Fibroblast of skin of right quadriceps (primary cell): ENCODE data around the gene TBC1D12.

Source experiments
- DNase-seq: peaks from one replicate; pipeline ENCODE4 v3.0.0-alpha.2; 2013

Gene TBC1D12

GRCh38 chr10:94549221-94549620 is 146.9 kb downstream of the TBC1D12 start:
- DNase-seq, result no peak

- peak; percentile 6 for DNase-seq
These were observed 165.5 kb downstream of the TBC1D12 start for GRCh38 chr10:94567714-94568307.

- no peak for DNase-seq
These were observed 168.7 kb downstream of the TBC1D12 start for GRCh38 chr10:94571081-94571480.

- peak; percentile 56 for DNase-seq
These were observed 169.2 kb downstream of the TBC1D12 start for GRCh38 chr10:94571528-94571927.

- no peak for DNase-seq
These were observed 176.4 kb downstream of the TBC1D12 start for GRCh38 chr10:94578790-94579189.

- no peak for DNase-seq
These were observed 180.8 kb downstream of the TBC1D12 start for GRCh38 chr10:94583124-94583523.
